Vagina (tissue), 2 donors: ENCODE data around the gene NPW.

ENCODE experiments used
- CTCF ChIP-seq, 3 experiments: fragments of 450-650 bp in 2 of 3; fragments of 200-600 bp in 1 of 3; sonication (generic) in 1 of 3; IDR thresholded peaks; one replicate each; pipeline ENCODE4 v1.5.1; 2017 to 2019; ENCODE audit warnings: antibody characterized with exemption in 3 of 3, mild to moderate bottlenecking in 2 of 3, moderate library complexity in 2 of 3
- POLR2A ChIP-seq, 2 donors: fragments of 450-650 bp; IDR thresholded peaks; one replicate each; pipeline ENCODE4 v1.6.1; 2017; ENCODE audit warnings: antibody characterized with exemption in 2 of 2, mild to moderate bottlenecking in 2 of 2, moderate library complexity in 2 of 2

DNA sequence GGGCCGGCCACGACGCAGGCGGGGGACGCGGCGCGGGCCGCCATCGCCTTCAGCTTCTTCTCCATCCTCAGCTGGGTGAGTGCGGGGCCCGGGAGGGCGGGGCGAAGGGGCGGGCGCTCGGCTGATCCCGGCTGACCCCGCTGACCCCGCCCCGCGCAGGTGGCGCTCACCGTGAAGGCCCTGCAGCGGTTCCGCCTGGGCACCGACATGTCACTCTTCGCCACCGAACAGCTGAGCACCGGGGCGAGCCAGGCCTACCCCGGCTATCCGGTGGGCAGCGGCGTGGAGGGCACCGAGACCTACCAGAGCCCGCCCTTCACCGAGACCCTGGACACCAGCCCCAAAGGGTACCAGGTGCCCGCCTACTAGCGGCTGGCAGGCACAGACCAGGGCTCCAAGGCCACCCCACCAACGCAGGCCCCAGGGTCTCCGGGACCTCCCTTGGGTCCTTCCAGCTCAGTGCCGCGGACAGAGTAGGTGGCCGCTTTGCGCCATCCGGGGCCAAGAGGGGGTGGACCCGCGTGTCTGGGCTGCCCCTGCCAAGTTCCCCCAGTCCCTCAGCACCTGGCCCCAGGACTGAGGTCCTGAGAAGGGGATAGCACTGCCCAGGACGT, 26.8 kb upstream of the NPW start:
- no peak for TF ChIP-seq CTCF (IDR thresholded peaks at IDR 0.05)
- no peak for TF ChIP-seq POLR2A (IDR thresholded peaks at IDR 0.05)
